Coronary artery (tissue), 2 donors: ENCODE data around the gene DSCAM.

Experiments used
- DNase-seq: peaks from one replicate; pipeline ENCODE4 v3.0.0-alpha.2; 2017; ENCODE audit warnings: low spot score
- H3K27ac ChIP-seq, 2 donors: fragments of 200-600 bp; sonication (generic); one replicate each; pipeline ENCODE4 v1.5.1; 2016 to 2019
- H3K4me3 ChIP-seq: fragments of 200-600 bp; sonication (generic); 2 replicates; pipeline ENCODE4 v1.5.1; 2016; ENCODE audit warnings: mild to moderate bottlenecking, moderate library complexity
- TF ChIP-seq, protein P1 (sequence below): fragments of 200-600 bp; sonication (generic); IDR thresholded peaks from one replicate; pipeline ENCODE4 v1.5.1; 2019; ENCODE audit warnings: antibody characterized with exemption

DSCAM gene

DNA sequence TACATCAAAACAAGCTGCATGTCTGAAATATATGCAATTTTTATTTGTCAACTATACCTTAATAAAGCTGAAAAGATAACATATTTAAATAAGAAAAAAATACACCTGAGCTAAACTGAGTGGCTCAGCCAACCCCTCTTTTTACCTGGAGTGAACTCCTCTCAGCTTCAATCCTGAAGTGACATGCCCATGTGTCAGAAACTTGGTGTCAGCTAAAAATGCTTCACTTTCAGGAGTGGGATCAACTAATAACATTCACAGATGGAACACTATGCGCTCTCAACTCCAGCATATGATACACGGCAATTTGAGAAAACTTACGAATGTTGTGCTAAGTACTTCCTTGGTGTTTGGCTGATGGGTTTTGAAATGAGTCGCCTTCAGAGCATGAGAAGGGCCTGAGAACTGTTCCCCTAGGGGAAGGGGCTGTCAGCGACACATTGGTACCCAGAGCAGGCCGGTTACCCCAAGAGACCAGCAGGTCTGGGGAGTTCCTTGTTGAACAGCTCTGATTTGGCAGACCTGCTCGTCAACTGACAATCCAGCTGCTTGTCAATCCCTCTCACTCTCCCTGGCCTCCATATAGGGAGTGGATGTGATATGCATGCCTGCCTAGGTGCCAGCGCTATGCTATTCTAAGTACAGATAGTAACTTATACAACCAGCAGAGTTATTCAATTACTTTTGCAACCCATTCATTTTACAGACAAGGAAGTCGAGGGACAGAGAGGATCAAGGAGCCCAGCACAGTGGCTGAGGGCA is 712.0 kb downstream of the DSCAM start:
- no peak overlapping the region for H3K27ac ChIP-seq
- TF ChIP-seq, protein P1, sequence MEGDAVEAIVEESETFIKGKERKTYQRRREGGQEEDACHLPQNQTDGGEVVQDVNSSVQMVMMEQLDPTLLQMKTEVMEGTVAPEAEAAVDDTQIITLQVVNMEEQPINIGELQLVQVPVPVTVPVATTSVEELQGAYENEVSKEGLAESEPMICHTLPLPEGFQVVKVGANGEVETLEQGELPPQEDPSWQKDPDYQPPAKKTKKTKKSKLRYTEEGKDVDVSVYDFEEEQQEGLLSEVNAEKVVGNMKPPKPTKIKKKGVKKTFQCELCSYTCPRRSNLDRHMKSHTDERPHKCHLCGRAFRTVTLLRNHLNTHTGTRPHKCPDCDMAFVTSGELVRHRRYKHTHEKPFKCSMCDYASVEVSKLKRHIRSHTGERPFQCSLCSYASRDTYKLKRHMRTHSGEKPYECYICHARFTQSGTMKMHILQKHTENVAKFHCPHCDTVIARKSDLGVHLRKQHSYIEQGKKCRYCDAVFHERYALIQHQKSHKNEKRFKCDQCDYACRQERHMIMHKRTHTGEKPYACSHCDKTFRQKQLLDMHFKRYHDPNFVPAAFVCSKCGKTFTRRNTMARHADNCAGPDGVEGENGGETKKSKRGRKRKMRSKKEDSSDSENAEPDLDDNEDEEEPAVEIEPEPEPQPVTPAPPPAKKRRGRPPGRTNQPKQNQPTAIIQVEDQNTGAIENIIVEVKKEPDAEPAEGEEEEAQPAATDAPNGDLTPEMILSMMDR, result no peak
- no peak for DNase-seq
- H3K4me3 ChIP-seq, result no peak overlapping the region

DNA sequence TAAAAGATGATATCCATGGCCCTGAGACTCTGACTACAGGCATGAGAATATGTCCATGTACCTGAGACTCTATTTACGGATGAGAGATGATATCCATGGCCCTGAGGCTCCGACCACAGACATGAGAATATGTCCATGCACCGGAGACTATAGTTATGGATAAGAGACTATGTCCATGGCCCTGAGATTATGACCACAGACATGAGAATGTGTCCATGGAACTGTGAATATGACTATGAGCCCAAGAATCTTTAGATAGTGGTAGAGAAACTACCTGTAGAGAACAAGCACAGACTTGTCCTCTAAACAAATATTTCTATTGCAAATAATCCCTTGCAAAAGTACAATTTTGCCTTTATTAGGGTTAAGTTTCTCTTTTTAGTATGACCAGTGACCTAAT is 716.5 kb downstream of the DSCAM start:
- no peak for DNase-seq
- Histone ChIP-seq H3K27ac (no peak overlapping the region), H3K4me3 (no peak overlapping the region)
- TF ChIP-seq, protein P1, result no peak

DNA sequence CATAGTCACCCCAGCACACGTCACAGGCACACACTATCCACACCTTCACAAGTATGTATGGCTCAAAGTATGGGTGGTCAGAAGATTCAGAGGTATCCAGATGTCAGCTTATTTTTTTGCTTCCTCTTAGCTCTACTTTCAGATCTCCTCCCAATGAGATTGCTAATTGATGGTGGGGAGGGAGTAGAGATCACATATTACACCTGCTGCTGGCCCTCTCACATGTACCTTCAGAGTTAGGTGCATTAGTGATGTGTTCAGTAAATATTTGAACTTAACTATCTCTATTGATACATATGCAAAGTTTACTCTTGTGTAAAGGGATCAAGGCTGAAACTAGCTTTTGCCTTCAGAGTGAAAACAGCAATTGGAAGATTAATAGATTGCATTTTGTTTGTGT is 717.1 kb downstream of the DSCAM start:
- TF ChIP-seq, protein P1, result no peak
- no peak overlapping the region for H3K27ac ChIP-seq
- H3K4me3 ChIP-seq, result no peak overlapping the region
- no peak for DNase-seq

DNA sequence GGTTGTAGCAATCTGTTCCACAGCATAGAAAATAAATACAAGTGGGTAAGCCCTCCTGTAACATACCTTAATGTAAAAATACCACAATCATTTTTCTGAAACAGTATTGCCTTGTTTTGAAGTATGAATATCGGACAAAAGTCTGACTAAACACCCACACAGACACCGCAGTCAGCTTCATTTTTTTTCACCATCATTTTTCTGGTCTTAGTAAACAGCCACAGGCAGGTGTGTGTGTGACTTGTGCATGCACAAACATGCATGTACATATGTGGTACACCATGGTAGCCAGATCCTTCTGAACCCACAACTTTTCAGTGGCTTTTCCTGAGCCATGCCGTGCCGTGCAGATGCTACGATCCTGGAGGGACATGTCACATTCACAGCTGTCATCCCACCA is 718.1 kb downstream of the DSCAM start:
- Histone ChIP-seq H3K27ac (no peak overlapping the region), H3K4me3 (no peak overlapping the region)
- TF ChIP-seq, protein P1, result no peak
- DNase-seq, result no peak

DNA sequence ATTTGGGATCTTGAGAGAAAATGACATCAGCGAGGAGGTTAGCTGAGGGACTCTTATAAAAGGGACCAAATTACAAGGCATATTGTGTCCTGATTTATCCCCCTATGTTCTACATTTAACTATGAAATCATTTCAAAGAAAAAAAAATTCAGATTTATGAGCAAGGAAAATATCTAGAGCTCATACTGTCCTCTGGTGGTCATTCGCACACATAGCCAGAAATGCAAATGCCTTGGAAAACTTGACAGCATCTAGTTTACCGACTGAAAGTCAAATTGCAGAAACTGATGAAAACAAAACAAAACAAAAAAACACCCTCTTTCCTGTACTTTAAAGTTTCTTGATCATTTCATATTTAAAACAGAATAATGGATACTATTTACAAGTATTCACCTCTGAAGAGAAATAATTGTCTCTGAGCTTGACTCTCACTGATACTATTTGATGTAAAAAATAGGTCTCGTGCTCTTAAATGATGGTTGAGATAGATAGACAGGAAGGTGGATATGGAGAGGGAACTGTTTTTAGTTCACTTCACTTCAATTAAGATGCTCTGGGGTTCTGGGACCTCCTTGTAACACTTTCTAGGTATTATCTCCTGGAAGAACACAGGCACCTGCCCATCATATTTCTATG is 725.9 kb downstream of the DSCAM start:
- H3K4me3 ChIP-seq, result no peak overlapping the region
- DNase-seq, result no peak
- TF ChIP-seq, protein P1, result peak; percentile 71
- H3K27ac ChIP-seq, result no peak overlapping the region

DNA sequence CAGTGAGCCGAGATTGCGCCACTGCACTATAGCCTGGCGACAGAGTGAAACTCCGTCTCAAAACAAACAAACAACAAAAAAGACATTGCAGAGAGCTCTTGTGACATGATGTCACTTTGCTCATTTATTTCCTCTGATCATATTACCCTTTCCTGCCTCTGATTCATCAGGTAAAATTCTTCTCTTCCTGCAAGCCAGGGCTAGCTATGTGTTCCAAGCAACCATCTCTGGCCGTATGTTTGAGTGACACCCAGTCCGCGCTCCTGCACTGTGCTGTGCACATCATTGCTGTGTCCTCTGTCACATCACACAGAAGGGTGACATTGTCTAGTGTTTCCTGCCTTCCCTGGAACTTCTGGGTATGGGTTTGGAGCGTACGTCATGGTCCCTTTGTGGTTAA is 728.4 kb downstream of the DSCAM start:
- no peak for DNase-seq
- no peak overlapping the region for H3K27ac ChIP-seq
- TF ChIP-seq, protein P1, result no peak
- no peak overlapping the region for H3K4me3 ChIP-seq

DNA sequence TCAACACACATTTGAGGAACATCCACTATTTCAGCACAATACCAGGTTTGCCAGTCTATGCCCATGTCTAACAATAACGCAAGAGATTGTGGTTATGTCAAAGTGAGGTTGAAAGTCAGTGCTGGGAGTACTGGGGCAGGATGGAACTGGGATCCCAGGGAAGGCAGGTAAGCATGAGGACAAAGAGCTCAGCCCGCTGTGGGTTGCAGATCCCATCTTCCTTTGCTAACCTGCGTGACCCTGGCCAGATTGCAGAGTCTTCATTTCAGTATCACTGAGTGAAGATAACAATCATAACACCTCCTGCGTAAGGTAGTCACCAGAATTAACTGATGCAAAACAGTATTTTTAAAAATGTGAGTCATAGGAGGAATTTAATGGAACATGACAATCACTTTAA is 729.7 kb downstream of the DSCAM start:
- H3K27ac ChIP-seq, result no peak overlapping the region
- TF ChIP-seq, protein P1, result no peak
- no peak for DNase-seq
- H3K4me3 ChIP-seq, result no peak overlapping the region
